Right kidney (tissue), 1 donor: ENCODE data around the gene UBN1.
"Not testable (repeated sequence)": the region's sequence is repeated elsewhere in the genome, so short reads cannot be mapped to it uniquely, and the experiment has no call there.

Source experiments
- DNase-seq: peaks from one replicate; pipeline ENCODE4 v3.0.0-alpha.2; 2016

UBN1 gene

GRCh38 chr16:4929619-4930018 is 82.3 kb downstream of the UBN1 start:
- DNase-seq, result not testable (repeated sequence)

GRCh38 chr16:4931381-4931780 is 84.1 kb downstream of the UBN1 start:
- no peak for DNase-seq
